ENCODE data around the gene DISC1.
"Not testable (repeated sequence)": the region's sequence is repeated elsewhere in the genome, so short reads cannot be mapped to it uniquely, and the experiment has no call there.

Gene DISC1

DNA sequence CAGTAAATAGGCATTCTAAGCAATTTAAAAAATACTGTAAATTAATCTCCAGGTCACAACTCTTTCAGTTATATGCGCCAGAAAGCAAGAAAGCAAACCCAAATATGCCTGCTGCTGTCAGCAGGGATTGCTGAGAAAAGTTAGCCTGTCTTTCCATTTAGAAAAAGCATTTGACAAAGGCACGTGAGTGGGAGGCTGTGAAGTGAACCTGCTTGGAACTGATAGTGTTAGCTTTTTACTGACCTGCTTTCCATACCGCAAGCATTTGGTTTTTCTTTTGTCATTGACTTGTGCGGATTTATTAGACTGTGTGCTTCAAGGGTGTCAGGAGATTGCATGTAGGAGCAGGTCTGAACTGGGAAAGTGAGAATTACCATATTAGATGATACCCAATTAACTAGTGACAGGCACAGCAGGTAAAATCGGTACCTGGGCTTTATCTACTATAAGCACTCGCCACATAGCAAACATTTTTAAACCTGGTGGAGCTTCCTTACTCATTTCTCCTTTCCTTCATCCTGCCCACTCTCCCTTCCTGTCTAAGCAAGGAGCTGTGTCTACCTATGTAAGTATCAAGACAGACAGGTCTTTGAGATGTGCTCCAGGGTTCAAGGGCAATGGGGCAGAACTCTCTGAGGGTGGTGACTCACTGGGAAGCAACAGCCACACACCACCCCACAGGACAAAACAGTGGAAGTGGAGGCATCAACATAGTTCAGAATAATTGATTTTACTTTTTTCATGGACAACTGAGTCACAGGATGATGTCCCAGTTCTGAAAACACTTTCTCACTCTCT is 323.9 kb downstream of the DISC1 start:
- TF ChIP-seq ZNF274 (IDR thresholded peaks at IDR 0.05; ENCODE audit: low read depth, low read length) = no peak
- no peak overlapping the region for H3K4me3 ChIP-seq (ENCODE audit: low read length)

DNA sequence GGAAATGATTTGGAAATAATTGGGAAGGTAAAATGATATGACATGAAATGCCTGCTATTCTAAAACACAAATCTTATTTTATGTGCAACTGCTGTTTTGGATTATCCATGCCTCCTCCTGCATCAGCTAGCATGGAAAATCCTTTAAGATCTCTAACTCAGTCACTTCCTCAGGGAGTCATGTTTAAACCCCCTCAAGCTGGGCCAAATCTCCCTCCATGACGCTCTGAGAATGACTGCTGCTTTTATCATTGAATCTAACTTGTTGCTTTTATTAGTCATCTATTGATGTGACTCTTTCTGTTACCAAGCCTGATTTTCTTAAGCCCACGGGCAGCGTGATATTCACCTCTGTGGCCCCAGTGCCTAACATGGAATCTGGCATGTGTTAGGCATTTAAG is 324.8 kb downstream of the DISC1 start:
- no peak for TF ChIP-seq ZNF274 (IDR thresholded peaks at IDR 0.05; ENCODE audit: low read depth, low read length)
- no peak overlapping the region for H3K4me3 ChIP-seq (ENCODE audit: low read length)

DNA sequence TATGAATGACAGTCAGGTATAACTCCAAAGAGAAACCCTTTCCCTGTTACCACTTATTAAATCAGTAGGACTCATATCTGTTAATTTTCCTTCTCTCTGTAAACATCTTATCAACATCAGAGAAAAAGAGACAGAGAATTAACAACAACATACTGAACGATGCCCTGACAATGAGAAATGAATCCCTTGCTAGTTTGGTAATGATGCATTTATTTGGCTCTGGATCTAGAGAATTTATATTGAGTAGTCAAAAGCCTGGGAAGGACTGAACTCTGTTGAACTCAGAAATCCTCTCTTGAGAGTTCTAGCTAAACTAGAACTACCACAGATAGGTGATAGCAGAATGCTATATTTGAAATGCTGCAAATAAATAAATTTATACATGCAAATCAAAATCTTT is 325.6 kb downstream of the DISC1 start:
- no peak overlapping the region for H3K4me3 ChIP-seq (ENCODE audit: low read length)
- TF ChIP-seq ZNF274 (IDR thresholded peaks at IDR 0.05; ENCODE audit: low read depth, low read length) = no peak

DNA sequence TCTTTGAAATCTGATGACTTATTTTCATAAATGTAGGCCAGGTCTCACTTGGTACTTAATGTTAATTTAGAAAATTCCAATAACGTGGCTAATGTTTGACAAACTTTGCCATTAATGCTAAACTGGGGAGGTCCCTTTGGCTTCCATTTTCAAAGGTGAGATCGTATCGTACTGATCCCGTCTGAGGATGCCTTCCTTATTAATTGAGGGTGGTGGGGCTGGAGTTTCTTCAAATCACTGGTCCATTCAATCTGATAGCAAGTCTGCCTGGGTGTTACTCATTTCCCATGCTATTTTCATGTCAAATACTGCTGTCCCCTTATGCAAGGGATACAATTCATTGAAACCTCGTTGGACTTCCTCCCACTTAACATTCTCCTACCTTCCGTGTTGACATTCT is 327.1 kb downstream of the DISC1 start:
- no peak overlapping the region for H3K4me3 ChIP-seq (ENCODE audit: low read length)
- no peak for TF ChIP-seq ZNF274 (IDR thresholded peaks at IDR 0.05; ENCODE audit: low read depth, low read length)

DNA sequence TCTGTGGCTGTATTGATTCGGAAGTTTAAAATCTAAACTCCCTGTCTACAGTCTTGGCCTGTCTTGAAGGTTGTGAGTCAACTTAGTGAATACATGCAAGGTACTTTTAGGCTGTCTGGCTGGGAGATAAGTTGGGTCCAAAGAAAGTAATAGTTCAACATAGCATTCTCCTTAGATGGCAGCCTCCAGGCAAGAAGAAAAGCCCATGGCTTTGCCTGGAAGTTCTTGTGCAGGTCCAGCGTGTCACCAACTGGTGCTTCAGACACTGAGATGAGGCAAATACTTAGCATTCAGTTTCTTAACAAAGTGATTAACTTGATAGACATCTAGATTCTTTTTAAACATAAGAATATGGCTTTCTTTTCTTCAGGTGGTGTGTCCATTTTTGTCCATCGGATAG is 328.2 kb downstream of the DISC1 start:
- no peak for TF ChIP-seq ZNF274 (IDR thresholded peaks at IDR 0.05; ENCODE audit: low read depth, low read length)
- H3K4me3 ChIP-seq (ENCODE audit: low read length) = no peak overlapping the region

DNA sequence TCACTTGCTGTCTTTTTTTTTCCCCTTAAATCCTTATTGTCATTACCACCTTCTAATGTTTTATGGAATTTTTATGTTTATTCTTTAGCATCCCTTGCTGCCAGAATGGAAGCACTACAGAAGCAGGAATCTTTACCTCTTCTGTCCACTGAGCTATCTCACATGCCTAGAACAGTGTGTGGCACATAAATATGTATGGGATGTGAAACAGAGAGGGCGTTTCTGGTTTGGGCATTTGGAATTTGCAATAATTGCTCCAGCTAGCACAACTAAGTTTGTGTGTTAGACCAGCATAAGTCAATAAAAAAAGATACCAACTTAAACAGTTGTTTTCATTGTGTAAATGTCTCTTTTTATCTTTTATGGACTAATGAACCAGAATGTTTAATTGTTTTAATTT is 330.8 kb downstream of the DISC1 start:
- H3K4me3 ChIP-seq (ENCODE audit: low read length) = no peak overlapping the region
- no peak for TF ChIP-seq ZNF274 (IDR thresholded peaks at IDR 0.05; ENCODE audit: low read depth, low read length)

DNA sequence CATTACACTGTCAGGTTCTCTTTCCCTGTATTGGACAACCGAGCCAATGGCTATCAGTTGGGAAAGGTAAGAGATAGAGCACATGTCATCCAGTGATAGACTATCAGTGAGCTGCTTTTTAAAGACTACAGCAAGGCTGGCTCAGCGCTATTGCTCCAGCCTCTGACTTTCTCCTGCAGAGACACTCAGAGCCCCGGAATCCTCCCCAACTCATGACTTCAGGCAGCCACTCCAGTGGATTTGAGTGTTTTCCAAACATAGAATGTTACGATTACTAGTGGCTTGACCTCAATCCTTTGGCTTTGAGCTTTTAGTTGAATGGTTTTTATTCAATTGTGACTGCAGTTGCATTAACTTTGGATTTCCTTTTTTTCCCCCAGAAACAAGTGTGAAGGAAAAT is 331.9 kb downstream of the DISC1 start:
- no peak overlapping the region for H3K4me3 ChIP-seq (ENCODE audit: low read length)
- no peak for TF ChIP-seq ZNF274 (IDR thresholded peaks at IDR 0.05; ENCODE audit: low read depth, low read length)

DNA sequence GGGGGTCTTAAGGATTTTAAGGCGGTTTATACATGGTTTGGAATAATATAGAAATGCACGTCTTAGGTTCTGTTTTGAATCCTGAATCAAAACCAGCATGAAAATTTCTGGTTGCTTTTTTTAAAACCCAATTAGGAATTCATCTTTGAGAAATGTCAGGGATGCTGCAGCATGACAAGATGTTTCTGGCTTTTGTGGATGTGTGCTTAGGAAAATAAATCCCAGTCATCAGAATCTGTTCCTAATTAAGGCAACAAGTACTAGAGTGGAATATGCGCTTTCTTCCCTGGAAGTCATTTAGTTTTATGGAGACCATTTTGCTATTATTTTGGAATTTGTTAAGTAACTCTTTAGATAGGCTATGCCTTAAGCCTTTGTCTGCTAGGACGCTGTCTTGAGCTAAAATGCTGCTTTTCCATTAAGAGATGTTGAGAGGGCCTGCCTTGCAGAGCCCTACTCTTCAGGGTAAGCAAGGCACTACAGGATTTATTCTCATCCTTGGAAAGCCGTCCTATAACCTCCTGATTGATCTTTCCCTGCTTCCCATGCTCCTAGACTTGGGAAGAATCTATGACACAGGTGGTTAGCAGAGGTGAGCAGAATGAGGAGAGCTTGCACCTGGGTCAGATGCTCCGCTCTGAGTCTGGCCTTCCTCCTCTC is 332.8 kb downstream of the DISC1 start:
- TF ChIP-seq ZNF274 (IDR thresholded peaks at IDR 0.05; ENCODE audit: low read depth, low read length) = no peak
- no peak overlapping the region for H3K4me3 ChIP-seq (ENCODE audit: low read length)

DNA sequence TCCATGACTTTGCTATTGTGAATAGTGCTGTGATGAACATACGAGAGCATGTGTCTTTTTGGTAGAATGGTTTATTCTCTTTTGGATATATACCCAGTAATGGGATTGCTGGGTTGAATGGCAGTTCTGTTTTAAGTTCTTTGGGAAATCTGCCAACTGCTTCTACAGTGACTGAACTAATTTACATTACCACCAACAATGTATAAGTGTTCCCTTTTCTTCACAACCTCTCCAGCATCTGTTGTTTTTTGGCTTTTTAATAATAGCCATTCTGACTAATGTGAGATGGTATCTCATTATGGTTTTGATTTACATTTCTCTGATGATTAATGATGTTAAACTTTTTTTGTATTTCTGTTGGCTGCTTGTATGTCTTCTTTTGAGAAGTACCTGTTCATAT is 335.2 kb downstream of the DISC1 start:
- not testable (repeated sequence) for H3K4me3 ChIP-seq (ENCODE audit: low read length)

DNA sequence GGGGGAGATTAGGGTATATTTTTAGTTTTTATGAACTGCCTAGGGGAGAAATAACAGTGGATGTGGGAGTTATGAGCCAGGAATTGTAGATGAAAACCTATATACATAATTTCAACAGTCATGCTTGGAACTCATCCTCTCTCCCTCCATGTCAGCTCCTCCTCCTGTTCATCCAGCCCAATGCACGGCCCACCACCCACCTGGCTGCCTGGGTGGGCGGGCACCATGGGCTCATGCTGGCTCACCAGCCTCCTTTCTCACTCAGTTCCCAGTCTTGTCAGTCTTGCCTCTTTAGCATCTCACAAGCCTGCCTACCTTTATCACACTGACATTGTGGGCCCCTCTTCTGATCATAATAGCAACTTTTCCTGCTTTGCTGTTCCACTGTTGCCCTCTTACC is 336.0 kb downstream of the DISC1 start:
- H3K4me3 ChIP-seq (ENCODE audit: low read length) = no peak overlapping the region
- no peak for TF ChIP-seq ZNF274 (IDR thresholded peaks at IDR 0.05; ENCODE audit: low read depth, low read length)

DNA sequence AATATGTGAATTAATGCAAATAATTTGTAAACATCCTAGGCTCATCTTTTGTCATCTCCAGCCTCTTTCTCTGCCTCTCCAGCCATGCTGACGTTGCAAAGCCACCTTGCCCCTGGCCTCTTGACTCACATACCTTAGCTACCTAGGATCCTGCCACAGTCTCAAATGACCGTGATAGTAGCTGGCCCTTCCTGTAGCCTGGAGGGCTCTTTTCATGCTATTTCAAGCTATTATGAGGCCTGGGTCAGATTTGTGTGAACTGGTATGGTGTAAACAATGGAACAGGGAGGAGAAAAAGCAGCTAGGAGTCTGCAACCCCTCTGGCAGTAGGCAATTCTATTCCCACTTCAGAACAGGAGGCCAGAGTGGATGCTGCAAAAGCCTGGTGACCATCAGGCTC is 337.7 kb downstream of the DISC1 start:
- no peak overlapping the region for H3K4me3 ChIP-seq (ENCODE audit: low read length)
- no peak for TF ChIP-seq ZNF274 (IDR thresholded peaks at IDR 0.05; ENCODE audit: low read depth, low read length)

DNA sequence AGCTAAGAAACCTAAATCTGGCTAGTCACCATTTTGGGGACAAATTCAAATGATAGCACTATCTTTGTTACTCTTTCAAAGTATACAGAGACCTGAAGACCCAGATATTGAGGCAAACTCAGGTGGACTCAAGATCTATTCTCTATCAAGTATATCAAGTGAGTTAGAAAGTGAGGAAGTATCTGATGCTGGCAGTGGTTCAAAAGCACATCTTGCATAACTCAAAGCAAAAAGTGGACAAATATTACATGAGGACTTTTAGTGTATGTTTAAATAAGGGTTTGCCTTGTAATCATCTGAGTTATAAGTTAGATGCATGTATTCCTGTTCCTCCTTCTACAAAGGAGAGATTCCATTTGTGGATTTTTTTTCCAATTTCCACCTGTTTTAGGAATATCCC is 338.4 kb downstream of the DISC1 start:
- no peak overlapping the region for H3K4me3 ChIP-seq (ENCODE audit: low read length)
- no peak for TF ChIP-seq ZNF274 (IDR thresholded peaks at IDR 0.05; ENCODE audit: low read depth, low read length)

DNA sequence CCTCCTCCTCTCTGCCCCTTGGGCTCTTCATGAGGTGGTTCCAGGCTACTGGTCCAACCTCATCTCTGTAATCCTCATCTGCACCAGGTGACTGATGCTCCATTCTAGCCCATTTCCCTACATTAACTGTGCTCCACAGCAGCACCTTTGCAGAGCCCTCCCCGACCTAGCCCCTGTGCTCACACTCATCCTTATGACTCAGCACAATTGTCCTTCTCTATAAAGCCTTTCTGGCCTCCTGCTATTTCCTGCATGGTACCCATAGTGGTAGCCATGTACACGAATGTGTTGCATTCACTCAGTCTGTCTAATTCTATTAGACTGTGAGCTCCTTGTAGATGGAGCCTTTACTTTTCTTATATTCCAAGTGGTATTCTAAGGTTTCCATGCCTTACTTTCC is 339.0 kb downstream of the DISC1 start:
- TF ChIP-seq ZNF274 (IDR thresholded peaks at IDR 0.05; ENCODE audit: low read depth, low read length) = no peak

DNA sequence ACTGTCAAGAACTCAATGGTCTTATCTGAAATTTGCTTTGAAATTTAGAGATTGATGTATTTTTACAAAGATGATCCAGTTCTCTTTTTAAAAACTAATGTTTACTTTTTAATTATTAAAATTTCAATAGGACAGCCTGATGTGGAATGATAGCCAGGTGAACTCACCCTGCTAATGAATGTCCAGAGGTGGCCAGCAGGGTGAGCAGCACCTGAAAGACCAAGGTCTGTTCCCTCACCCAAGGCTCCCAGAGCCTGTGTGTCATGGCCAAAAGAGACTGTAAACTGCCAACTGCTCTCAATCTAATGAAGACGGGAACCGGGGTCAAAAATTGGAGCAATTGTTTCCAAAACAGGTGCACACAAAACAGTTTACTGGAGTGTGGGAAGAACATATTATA is 340.4 kb downstream of the DISC1 start:
- TF ChIP-seq ZNF274 (IDR thresholded peaks at IDR 0.05; ENCODE audit: low read depth, low read length) = no peak
- H3K4me3 ChIP-seq (ENCODE audit: low read length) = no peak overlapping the region

More for the DNA sequence above, 339.0 kb downstream of the DISC1 start:
- no peak overlapping the region for H3K4me3 ChIP-seq (ENCODE audit: low read length)

DNA sequence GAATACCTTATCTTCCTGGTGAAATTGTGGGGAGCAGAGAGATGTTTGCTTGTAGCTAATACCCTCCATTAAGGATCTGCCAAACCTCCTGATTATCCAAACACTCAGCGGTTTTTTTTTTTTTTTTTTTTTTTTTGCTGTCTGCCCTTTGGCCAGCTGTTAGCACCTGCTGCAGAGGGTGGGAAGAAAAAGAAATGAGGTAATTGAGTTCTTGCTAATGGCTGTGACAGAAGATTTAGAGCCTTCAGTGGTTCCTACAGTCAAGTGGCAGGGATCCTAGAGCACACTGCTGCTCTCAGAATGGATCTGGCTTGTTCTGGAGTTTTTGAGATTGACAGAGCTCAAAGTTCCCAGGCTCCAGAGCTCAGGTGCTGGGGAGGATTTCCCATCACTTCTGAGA is 342.5 kb downstream of the DISC1 start:
- no peak overlapping the region for H3K4me3 ChIP-seq (ENCODE audit: low read length)
- no peak for TF ChIP-seq ZNF274 (IDR thresholded peaks at IDR 0.05; ENCODE audit: low read depth, low read length)

DNA sequence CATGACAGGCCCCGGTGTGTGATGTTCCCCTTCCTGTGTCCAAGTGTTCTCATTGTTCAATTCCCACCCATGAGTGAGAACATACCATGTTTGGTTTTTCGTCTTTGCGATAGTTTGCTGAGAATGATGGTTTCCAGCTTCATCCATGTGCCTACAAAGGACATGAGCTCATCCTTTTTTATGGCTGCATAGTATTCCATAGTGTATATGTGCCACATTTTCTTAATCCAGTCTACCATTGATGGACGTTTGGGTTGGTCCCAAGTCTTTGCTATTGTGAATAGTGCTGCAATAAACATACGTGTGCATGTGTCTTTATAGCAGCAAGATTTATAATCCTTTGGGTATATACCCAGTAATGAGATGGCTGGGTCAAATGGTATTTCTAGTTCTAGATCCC is 343.2 kb downstream of the DISC1 start:
- not testable (repeated sequence) for H3K4me3 ChIP-seq (ENCODE audit: low read length)
